Subcutaneous adipose tissue (tissue), 4 donors: ENCODE results near the gene PACS1. TPM values are rescaled to one million over a fixed set of nuclear protein-coding genes. Genes with fewer than 3 reads are reported as not detected.

ENCODE experiments used
- total RNA-seq, 4 donors: library from RNA; depleted of rRNA; stranded (reverse); fragments of >200 nt; gene quantifications; one replicate each; pipeline ENCODE4 v1.1.0, GENCODE V29; 2016
- TF ChIP-seq, protein P1 (sequence below): fragments of 450-650 bp; IDR thresholded peaks from one replicate; pipeline ENCODE4 v1.5.1; 2016; ENCODE audit warnings: low read depth, mild to moderate bottlenecking, control low read depth, antibody characterized with exemption, moderate library complexity

The PACS1 gene
- total RNA-seq, 4 donors from 2014 or later = 38.3 to 75.7 (median 41.0) TPM

- TF ChIP-seq, protein P1, sequence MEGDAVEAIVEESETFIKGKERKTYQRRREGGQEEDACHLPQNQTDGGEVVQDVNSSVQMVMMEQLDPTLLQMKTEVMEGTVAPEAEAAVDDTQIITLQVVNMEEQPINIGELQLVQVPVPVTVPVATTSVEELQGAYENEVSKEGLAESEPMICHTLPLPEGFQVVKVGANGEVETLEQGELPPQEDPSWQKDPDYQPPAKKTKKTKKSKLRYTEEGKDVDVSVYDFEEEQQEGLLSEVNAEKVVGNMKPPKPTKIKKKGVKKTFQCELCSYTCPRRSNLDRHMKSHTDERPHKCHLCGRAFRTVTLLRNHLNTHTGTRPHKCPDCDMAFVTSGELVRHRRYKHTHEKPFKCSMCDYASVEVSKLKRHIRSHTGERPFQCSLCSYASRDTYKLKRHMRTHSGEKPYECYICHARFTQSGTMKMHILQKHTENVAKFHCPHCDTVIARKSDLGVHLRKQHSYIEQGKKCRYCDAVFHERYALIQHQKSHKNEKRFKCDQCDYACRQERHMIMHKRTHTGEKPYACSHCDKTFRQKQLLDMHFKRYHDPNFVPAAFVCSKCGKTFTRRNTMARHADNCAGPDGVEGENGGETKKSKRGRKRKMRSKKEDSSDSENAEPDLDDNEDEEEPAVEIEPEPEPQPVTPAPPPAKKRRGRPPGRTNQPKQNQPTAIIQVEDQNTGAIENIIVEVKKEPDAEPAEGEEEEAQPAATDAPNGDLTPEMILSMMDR = no peak
These were observed 172.2 kb downstream of the PACS1 start for GRCh38 chr11:66242095-66242765.

DNA sequence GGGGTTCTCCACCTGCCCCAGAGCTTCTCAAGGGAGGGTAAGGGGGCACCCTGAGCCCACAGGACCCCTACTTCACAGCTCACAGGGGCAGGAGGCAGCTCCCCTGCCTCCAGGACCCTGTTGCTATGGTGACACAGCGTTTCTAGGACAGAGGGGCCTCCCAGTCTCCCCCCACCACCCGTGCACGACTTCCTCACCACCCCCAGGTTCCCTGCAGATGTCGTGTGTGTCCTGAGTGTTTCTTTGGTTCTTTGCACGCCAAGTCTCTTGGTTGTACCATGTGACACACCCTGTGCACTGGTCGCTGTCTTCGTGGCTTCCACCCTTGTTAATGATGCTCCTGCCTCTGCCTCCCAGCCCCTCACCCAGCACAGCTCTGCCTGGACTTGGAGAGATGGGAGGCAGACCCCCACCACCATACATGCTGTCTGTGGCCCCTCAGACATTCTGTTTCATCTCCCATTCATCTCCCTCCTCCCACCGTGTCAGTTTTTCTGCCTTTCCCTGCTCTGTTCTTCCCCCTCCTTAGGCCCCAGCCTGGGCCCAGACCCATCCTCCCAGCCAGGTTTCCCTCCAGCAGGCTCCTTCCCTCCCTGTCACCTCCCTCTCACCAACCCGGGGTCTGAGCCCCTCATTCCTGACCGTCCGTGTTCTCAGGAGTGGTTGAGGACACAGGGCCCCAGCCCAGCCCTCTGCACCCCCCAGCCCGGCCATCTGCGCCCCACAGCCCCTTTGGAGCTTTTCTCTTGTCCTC lies 173.9 kb downstream of the PACS1 start:
- TF ChIP-seq, protein P1 = no peak

DNA sequence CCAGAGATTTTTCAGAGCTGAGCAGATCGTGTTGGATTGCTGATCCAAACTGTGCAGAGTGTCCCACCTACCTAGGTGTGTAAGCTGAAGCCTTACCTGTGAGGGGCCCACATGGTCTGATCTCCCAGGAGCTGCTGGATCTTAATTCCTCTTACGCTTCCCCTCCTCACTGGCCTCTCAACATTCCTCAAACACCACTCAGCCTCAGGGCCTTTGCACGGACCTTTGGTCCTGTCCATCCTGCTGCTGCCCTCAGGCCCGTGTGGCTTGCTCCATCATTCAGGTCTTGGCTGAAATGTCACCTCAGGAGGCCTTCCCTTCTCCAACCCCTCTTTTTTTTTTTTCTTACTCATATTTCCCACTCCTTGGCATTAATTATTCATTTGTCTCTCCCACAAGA lies 177.2 kb downstream of the PACS1 start:
- TF ChIP-seq, protein P1 = no peak

DNA sequence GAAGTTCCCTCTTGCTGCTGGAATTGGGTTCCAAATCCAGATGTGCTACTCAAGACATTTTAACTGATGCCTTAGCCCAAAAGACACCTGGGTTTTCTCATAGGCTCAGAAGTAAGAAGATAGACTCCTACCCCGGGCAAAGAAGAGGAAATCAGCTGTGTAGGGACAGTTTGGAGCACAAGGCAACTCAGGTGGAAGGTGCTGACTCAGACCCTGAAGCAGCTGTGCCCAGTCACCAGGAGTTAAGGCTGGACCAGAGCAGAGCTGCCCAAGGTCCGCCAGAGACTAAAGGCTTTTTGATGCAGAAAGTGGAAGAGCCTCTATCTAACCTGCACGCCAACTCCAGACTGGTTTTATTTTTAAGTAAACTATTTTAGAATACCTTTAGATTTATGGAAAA lies 177.7 kb downstream of the PACS1 start:
- TF ChIP-seq, protein P1 = no peak

GRCh38 chr11:66248903-66249302 lies 178.8 kb downstream of the PACS1 start:
- TF ChIP-seq, protein P1 = no peak

DNA sequence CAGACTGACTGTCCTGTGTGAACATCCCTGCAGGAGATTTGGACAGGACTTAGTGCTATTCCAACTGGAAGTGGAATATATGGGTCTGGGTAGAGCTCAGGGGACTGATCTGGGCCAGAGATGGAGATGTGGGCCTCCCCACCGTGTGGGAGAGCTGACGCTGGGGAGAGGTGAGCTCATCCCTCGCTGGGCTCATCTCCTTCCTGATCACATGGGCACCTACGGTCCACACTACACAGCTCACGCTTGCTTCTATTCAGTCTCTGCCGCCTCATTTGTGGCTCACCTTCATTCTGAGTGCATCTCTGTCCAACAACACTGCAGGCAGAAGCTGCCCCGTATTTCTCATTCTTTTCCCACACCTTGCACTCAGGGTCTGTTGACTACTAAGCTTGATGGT lies 181.7 kb downstream of the PACS1 start:
- TF ChIP-seq, protein P1 = no peak

DNA sequence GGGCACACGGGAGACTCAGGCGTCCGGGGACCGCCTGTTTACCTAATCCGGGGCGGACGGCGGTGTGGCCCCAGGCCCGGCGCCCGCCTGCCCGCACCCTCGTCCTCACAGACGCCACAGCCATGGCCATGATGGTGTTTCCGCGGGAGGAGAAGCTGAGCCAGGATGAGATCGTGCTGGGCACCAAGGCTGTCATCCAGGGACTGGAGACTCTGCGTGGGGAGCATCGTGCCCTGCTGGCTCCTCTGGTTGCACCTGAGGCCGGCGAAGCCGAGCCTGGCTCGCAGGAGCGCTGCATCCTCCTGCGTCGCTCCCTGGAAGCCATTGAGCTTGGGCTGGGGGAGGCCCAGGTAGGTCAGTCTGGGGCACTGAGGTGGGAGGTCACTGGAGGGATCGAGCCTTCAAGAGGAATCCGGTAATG lies 188.4 kb downstream of the PACS1 start:
- TF ChIP-seq, protein P1 = no peak
